PC-3 (cell line): ENCODE results near the gene UROC1. TPM values are rescaled to one million over a fixed set of nuclear protein-coding genes. Genes with fewer than 3 reads are reported as not detected.

Experiments
- ATAC-seq: fragments of 200-7000 bp; cut with Tn5 transposase; 2 replicates; pipeline ENCODE4 v1.9.1; 2020; ENCODE audit warnings: mild to moderate bottlenecking, moderate library complexity
- BruUV-seq: library from RNA; stranded (reverse); fragments of 400-500 nt; replicated peaks from 2 replicates; lab custom pipeline; 2021; lab: Mats Ljungman, UMichigan
- CTCF ChIA-PET: fragments of 300-600 bp; sonication (Branson Sonifier 250); formaldehyde crosslinking; loops from one replicate; lab custom pipeline; 2022; ENCODE audit warnings: antibody characterized with exemption; lab: Charles Lee
- POLR2A ChIA-PET: fragments of 300-600 bp; sonication (Branson Sonifier 250); formaldehyde crosslinking; loops from one replicate; lab custom pipeline; 2022; ENCODE audit warnings: antibody characterized with exemption; ENCODE audit not compliant: unreplicated experiment; lab: Charles Lee
- DNase-seq: peaks from one replicate; pipeline ENCODE4 v3.0.0-alpha.2; 2015
- H2AFZ ChIP-seq: fragments of 300-600 bp; sonication (generic); 2 replicates; pipeline ENCODE4 v1.6.0; 2016; ENCODE audit warnings: antibody characterized with exemption, low read length
- H3F3A ChIP-seq: fragments of 300-600 bp; sonication (generic); one replicate; pipeline ENCODE4 v1.6.0; 2017; ENCODE audit warnings: antibody characterized with exemption, low read length, control low read depth, mild to moderate bottlenecking; ENCODE audit not compliant: unreplicated experiment
- H3K27ac ChIP-seq: fragments of 300-600 bp; sonication (generic); 2 replicates; pipeline ENCODE4 v1.5.1; 2016; ENCODE audit warnings: mild to moderate bottlenecking, low read length
- H3K27me3 ChIP-seq: fragments of 300-600 bp; sonication (generic); 2 replicates; pipeline ENCODE4 v1.6.1; 2016; ENCODE audit warnings: low read length, mixed read lengths
- H3K36me3 ChIP-seq: fragments of 300-600 bp; sonication (generic); 2 replicates; pipeline ENCODE4 v1.6.1; 2016; ENCODE audit warnings: low read depth, mixed run types, low read length, mixed read lengths
- H3K4me1 ChIP-seq: fragments of 300-600 bp; sonication (generic); 2 replicates; pipeline ENCODE4 v1.5.1; 2016; ENCODE audit warnings: low read length; ENCODE audit not compliant: insufficient read depth
- H3K4me2 ChIP-seq: fragments of 300-600 bp; sonication (generic); 2 replicates; pipeline ENCODE4 v1.6.0; 2016; ENCODE audit warnings: low read length
- H3K4me3 ChIP-seq: fragments of 300-600 bp; sonication (generic); 2 replicates; pipeline ENCODE4 v1.5.1; 2016; ENCODE audit warnings: mild to moderate bottlenecking, low read length, mixed read lengths
- H3K79me2 ChIP-seq: fragments of 300-600 bp; sonication (generic); 2 replicates; pipeline ENCODE4 v1.6.1; 2017; ENCODE audit warnings: low read length, mixed read lengths
- H3K9ac ChIP-seq: fragments of 300-600 bp; sonication (generic); 2 replicates; pipeline ENCODE4 v1.6.0; 2016; ENCODE audit warnings: mild to moderate bottlenecking, low read length
- H3K9me2 ChIP-seq: fragments of 300-600 bp; sonication (generic); replicated peaks from 2 replicates; pipeline ENCODE4 v1.6.1; 2016; ENCODE audit warnings: mixed run types, low read length, mixed read lengths
- H3K9me3 ChIP-seq: fragments of 300-600 bp; sonication (generic); 2 replicates; pipeline ENCODE4 v1.6.1; 2016; ENCODE audit warnings: low read length, mixed read lengths
- H4K20me1 ChIP-seq: fragments of 300-600 bp; sonication (generic); 2 replicates; pipeline ENCODE4 v1.6.1; 2016; ENCODE audit warnings: low read length, mixed read lengths
- EZH2 ChIP-seq: fragments of 300-600 bp; sonication (generic); IDR thresholded peaks from one replicate; pipeline ENCODE4 v1.6.1; 2017; ENCODE audit warnings: antibody characterized with exemption, mild to moderate bottlenecking, low read length; ENCODE audit not compliant: unreplicated experiment
- EZH2phosphoT487 ChIP-seq: fragments of 300-600 bp; sonication (generic); IDR thresholded peaks from 2 replicates; pipeline ENCODE4 v1.6.1; 2018; ENCODE audit warnings: mild to moderate bottlenecking, antibody characterized with exemption, low read length, borderline replicate concordance
- intact Hi-C: fragments of 100-400 bp; cut with micrococcal nuclease; formaldehyde crosslinking; loops from 2 replicates; pipeline ENCODE4 v1.9.0; 2023
- total RNA-seq: library from RNA; depleted of rRNA; stranded (reverse); fragments of >200 nt; gene quantifications from 2 replicates; pipeline ENCODE4 v1.2.3, GENCODE V29; 2014
- TF ChIP-seq, protein P1 (sequence below): fragments of 300-600 bp; sonication (generic); conservative IDR thresholded peaks from 2 replicates; pipeline ENCODE4 v1.5.1; 2017; ENCODE audit warnings: antibody characterized with exemption, low read depth, mild to moderate bottlenecking, low read length

UROC1 gene
- total RNA-seq, 1 experiment from 2014 or later, result not detected

GRCh38 chr3:126442094-126442855, 75.3 kb downstream of the UROC1 start:
- BruUV-seq, result no TSS peak
- ChIA-PET POLR2A (no interaction called here), CTCF (no interaction called here)
- H3F3A ChIP-seq, result no peaks in the 10 kb centered on the region
- no peak for TF ChIP-seq EZH2
- TF ChIP-seq EZH2phosphoT487, result no peak
- TF ChIP-seq, protein P1, sequence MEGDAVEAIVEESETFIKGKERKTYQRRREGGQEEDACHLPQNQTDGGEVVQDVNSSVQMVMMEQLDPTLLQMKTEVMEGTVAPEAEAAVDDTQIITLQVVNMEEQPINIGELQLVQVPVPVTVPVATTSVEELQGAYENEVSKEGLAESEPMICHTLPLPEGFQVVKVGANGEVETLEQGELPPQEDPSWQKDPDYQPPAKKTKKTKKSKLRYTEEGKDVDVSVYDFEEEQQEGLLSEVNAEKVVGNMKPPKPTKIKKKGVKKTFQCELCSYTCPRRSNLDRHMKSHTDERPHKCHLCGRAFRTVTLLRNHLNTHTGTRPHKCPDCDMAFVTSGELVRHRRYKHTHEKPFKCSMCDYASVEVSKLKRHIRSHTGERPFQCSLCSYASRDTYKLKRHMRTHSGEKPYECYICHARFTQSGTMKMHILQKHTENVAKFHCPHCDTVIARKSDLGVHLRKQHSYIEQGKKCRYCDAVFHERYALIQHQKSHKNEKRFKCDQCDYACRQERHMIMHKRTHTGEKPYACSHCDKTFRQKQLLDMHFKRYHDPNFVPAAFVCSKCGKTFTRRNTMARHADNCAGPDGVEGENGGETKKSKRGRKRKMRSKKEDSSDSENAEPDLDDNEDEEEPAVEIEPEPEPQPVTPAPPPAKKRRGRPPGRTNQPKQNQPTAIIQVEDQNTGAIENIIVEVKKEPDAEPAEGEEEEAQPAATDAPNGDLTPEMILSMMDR, result no peak
- H3K79me2 ChIP-seq, result no peaks in the 10 kb centered on the region
- intact Hi-C loops, result no loop called here
- no peak overlapping the region for H3K9ac ChIP-seq
- DNase-seq (no peak), ATAC-seq (no peak)
- no peaks in the 10 kb centered on the region for H3K9me3 ChIP-seq
- no peaks in the 10 kb centered on the region for H3K27me3 ChIP-seq
- no peaks in the 10 kb centered on the region for H4K20me1 ChIP-seq
- no peak overlapping the region for H3K4me3 ChIP-seq
- H3K4me2 ChIP-seq, result no peak overlapping the region
- no peak overlapping the region for H2AFZ ChIP-seq
- no peaks in the 10 kb centered on the region for H3K4me1 ChIP-seq
- H3K36me3 ChIP-seq, result no peaks in the 10 kb centered on the region
- H3K9me2 ChIP-seq, result no peaks in the 10 kb centered on the region
- H3K27ac ChIP-seq, result no peak overlapping the region

DNA sequence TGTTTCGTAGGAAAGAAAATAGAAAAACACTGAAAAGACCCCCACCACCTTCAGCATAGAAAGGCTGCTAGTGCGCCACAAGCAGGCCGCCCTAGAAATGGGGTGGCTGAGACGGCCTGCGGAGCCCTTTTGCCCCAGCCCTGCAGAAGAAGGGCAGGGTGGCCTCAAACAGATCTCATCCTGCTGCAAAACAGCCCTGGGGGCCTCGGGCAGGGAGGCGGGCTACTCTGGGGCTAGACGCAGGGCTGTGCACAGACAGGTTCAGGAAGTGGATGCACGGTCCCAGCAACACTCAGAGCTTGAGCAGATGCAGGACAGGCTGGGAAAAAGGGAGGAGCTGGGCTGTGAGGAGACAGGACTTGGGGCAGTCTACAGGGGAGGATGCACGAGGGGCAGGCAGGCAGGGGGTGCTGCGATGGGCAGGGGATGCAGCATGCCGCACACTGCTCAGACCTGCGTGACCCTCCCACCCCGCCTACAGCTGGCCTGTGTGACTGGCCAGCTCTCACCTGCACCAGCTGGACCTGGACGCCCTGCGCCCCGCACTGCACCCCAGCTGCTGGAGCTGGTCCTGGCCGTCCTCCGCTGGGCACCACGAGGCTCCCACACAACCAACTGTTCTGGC, 76.2 kb downstream of the UROC1 start:
- Histone ChIP-seq H3K27ac (no peak overlapping the region), H3K4me2 (no peak overlapping the region), H3K9me2 (no peaks in the 10 kb centered on the region), H3K36me3 (no peaks in the 10 kb centered on the region), H3K4me1 (no peaks in the 10 kb centered on the region), H3K9ac (no peak overlapping the region), H3K79me2 (no peaks in the 10 kb centered on the region), H3F3A (no peaks in the 10 kb centered on the region), H3K9me3 (no peaks in the 10 kb centered on the region), H2AFZ (no peak overlapping the region), H3K27me3 (no peaks in the 10 kb centered on the region), H4K20me1 (no peaks in the 10 kb centered on the region), H3K4me3 (no peak overlapping the region)
- ATAC-seq (no peak), DNase-seq (no peak)
- ChIA-PET CTCF (no interaction called here), POLR2A (no interaction called here)
- BruUV-seq, result no TSS peak
- intact Hi-C loops, result no loop called here
- TF ChIP-seq EZH2 (no peak), EZH2phosphoT487 (no peak)
- TF ChIP-seq, protein P1, result no peak

DNA sequence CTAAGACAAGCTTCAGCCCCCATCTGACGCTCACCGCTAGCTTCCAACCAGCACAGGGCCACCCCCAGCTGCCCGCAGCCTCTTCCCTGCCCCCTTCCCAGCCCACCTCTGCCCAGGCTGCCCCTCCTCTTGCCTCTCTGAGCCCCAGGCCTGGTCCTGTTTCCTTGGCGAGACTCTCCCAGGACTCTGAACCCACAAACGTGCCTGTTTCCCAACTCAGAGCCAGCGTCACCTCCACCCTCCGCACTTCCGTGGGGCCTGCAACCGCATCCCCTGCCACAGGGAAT, 76.9 kb downstream of the UROC1 start:
- H4K20me1 ChIP-seq, result no peaks in the 10 kb centered on the region
- H3K4me3 ChIP-seq, result no peak overlapping the region
- H3K9me2 ChIP-seq, result no peaks in the 10 kb centered on the region
- no peaks in the 10 kb centered on the region for H3K9me3 ChIP-seq
- intact Hi-C loops, result no loop called here
- DNase-seq (no peak), ATAC-seq (no peak)
- no peaks in the 10 kb centered on the region for H3K4me1 ChIP-seq
- no peak overlapping the region for H2AFZ ChIP-seq
- no peak overlapping the region for H3K4me2 ChIP-seq
- H3F3A ChIP-seq, result no peaks in the 10 kb centered on the region
- H3K9ac ChIP-seq, result no peak overlapping the region
- H3K36me3 ChIP-seq, result no peaks in the 10 kb centered on the region
- H3K27me3 ChIP-seq, result no peaks in the 10 kb centered on the region
- TF ChIP-seq EZH2phosphoT487 (no peak), EZH2 (no peak)
- TF ChIP-seq, protein P1, result no peak
- CTCF ChIA-PET, result no interaction called here
- no TSS peak for BruUV-seq
- POLR2A ChIA-PET, result no interaction called here
- H3K79me2 ChIP-seq, result no peaks in the 10 kb centered on the region
- H3K27ac ChIP-seq, result no peak overlapping the region
